ENCODE measurements around the gene EDNRA.

EDNRA gene

DNA sequence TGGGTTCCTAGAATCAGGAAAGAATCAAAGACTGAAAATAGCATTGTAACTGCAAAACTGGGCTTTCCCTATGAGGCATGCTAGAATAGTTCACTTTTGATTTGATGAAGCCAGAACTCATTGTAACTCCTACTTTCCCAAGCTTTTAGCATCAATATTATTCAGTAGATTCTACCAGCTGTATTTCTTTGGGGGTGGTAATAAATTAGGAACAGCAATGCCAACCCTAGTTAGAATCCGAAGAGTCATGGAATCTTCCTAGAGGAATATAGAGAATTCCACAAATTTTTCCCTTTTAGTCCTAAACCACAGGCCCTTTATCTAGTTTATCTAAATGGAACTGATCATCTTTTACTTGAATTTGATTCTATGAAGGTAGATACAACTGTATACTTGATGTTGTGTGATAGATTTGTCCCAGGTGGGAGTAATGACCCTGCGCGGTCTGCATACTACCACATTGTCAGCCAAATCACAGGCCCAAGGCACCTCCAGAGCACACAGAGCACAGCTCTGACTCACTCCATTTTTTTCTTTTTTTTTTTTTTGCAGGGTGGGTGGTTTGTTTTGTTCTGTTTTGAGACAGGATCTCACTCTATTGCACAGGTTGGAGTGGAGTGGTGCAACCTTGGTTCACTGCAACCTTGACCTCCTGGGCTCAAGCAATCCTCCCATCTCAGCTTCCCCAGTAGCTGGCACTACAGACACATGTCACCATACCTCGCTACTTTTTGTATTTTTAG lies 66.6 kb downstream of the EDNRA start:
- ATAC-seq (peak; percentile 35), DNase-seq (no peak)
- H3K9me3 Mint-ChIP-seq: peaks cover 5 to 21% of the 10 kb centered on the region in 2 donors
- H3K27me3 Mint-ChIP-seq: peaks cover 20% of the 10 kb centered on the region
- no peak overlapping the region for H3K27ac Mint-ChIP-seq
- no peak overlapping the region for H3K4me3 Mint-ChIP-seq
- H3K4me1 Mint-ChIP-seq: peaks cover 10% of the 10 kb centered on the region

DNA sequence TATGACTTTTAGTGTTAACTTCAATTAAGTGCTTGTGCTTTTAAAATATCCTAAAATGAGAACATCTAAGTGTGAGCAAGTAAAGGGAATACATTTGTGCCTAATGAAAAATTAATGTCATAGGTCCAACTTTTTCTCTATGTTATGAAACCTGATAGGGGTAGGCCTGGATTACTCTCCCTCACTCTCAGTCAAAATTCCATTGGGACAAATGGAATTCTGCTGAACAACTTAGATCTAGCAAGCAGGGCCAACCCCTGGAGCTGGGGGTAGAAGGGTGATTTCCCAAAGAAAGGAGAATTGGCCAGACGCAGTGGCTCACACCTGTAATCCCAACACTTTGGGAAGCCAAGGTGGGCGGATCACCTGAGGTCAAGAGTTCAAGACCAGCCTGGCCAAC lies 67.4 kb downstream of the EDNRA start:
- H3K27ac Mint-ChIP-seq: no peak overlapping the region
- H3K4me3 Mint-ChIP-seq: no peak overlapping the region
- ATAC-seq (no peak), DNase-seq (no peak)
- H3K9me3 Mint-ChIP-seq: peaks cover 5 to 29% of the 10 kb centered on the region in 2 donors
- H3K4me1 Mint-ChIP-seq: peaks cover 10% of the 10 kb centered on the region
- H3K27me3 Mint-ChIP-seq: peaks cover 26% of the 10 kb centered on the region

DNA sequence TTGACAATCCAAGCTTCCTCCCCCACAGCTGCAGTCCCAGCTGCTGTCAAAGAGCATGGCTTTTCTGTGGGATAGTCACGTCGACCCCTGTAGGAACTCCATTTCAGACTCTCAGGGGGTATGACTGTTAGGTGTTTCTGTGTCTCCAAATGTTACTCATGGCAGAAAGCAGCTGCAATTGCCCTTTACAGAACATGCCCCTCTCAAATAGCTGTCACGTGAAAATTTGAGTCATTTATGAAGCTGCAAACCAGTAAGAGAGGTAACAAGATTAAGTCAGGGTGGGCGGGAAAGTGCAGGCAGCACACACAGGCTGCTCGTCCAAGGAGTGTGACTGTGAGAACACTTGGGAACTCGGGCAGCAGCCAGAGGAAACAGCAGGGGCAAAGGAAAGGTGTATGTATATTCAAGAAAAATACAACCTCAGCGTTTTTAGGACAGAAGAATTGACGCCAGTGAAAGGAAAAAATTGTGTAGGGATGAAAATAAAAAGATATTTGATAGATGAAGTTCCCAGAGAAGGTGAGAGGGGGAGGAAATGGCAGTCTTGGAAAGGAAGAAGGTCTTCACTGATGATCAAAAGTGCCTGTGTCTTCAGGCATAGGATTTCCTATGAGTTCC lies 69.8 kb downstream of the EDNRA start:
- Mint-ChIP-seq H3K9me3 (peaks cover 5 to 34% of the 10 kb centered on the region in 2 donors), H3K4me1 (peaks cover 10% of the 10 kb centered on the region), H3K4me3 (peak overlapping the region in 1 of 2 donors; percentile 6), H3K27me3 (peaks cover 24% of the 10 kb centered on the region), H3K27ac (peak overlapping the region in 1 of 2 donors; percentile 55)
- DNase-seq: no peak
- no peak for ATAC-seq

DNA sequence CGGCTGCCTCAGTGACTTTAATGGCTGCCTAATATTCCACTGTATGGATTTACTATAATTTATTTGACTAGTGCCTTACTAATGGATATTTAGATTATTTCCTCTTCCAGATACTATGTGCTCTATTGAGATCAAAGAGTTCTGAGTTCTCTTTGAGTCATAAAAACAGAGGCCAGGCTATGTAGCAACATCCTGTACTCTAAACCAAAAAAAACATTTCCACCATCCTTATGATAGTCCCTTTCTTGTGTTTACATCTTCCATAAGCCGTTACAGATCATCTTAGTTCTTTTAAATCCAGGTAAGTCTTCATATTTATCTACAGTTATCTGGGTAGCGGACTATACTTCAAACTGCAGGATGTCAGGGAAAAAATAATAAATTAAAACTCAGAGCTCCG lies 79.7 kb downstream of the EDNRA start:
- H3K27ac Mint-ChIP-seq: no peak overlapping the region
- H3K9me3 Mint-ChIP-seq: no peaks in the 10 kb centered on the region

DNA sequence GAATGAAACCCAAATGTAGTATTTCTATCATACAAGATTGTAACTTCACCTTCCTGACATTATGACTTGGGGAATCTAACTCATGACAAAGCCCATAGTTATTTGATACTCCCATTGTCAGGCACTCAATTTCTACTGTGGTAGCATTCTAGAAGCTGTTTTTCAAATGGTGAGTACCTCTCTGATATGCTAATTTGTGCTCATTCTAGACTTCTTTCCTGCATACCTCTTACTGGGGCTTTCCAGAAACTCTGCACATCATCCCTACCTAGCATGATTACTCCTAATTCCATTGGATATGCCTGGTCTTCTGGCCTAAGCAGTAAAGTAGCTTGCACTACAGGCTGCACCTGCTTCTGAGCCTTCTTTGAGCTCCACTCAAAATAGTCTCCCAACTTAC lies 85.9 kb downstream of the EDNRA start:
- H3K4me1 Mint-ChIP-seq: no peaks in the 10 kb centered on the region
- no peaks in the 10 kb centered on the region for H3K9me3 Mint-ChIP-seq
- ATAC-seq (no peak), DNase-seq (no peak)
- H3K4me3 Mint-ChIP-seq: no peak overlapping the region
- no peak overlapping the region for H3K27ac Mint-ChIP-seq
- peaks cover 10% of the 10 kb centered on the region for H3K27me3 Mint-ChIP-seq

More for the DNA sequence above, 79.7 kb downstream of the EDNRA start:
- no peaks in the 10 kb centered on the region for H3K4me1 Mint-ChIP-seq
- ATAC-seq: no peak
- no peaks in the 10 kb centered on the region for H3K27me3 Mint-ChIP-seq
- no peak for DNase-seq
- no peak overlapping the region for H3K4me3 Mint-ChIP-seq

DNA sequence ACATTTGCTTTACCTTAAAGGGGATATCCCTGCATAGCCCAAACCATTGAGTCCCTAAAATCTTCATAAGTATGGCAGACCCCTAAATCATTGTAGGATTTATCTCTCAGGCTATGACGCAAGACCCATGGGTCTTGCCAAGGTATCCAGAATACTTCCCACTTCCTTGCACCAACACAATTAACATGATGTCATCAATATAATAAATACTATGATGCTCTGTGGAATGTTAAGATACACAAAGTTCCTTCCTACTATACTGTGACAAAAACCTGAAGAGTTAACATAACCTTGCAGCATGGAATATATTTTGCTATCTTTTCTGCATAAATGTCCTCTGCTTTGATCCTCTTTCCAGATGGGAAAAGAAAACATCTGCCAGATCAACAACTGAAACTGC lies 86.4 kb downstream of the EDNRA start:
- no peak for DNase-seq
- Mint-ChIP-seq H3K27ac (no peak overlapping the region), H3K27me3 (peaks cover 10% of the 10 kb centered on the region), H3K4me1 (no peaks in the 10 kb centered on the region), H3K4me3 (no peak overlapping the region), H3K9me3 (no peaks in the 10 kb centered on the region)
- ATAC-seq: no peak

DNA sequence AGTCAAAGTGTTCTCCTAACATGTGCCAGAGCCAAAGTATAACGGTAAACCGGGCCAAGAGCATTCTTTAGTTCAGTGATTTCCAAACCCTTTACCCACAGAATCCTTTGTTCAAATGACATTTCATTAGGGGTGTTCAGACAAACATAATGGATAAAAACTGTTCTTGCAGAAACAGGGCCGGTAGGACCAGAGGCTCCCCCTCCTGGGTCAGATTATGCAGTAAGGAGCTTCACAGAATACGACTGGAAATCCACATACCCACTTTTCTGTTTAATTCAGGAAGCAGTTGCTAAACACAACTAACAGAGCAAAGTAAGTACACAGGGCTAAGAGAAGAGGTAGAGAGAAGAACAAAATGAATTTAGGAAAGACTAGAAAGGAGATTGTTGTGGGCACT lies 89.7 kb downstream of the EDNRA start:
- DNase-seq: no peak
- Mint-ChIP-seq H3K27ac (no peak overlapping the region), H3K4me3 (no peak overlapping the region), H3K27me3 (peaks cover 10% of the 10 kb centered on the region), H3K9me3 (no peaks in the 10 kb centered on the region), H3K4me1 (no peaks in the 10 kb centered on the region)
- ATAC-seq: no peak

DNA sequence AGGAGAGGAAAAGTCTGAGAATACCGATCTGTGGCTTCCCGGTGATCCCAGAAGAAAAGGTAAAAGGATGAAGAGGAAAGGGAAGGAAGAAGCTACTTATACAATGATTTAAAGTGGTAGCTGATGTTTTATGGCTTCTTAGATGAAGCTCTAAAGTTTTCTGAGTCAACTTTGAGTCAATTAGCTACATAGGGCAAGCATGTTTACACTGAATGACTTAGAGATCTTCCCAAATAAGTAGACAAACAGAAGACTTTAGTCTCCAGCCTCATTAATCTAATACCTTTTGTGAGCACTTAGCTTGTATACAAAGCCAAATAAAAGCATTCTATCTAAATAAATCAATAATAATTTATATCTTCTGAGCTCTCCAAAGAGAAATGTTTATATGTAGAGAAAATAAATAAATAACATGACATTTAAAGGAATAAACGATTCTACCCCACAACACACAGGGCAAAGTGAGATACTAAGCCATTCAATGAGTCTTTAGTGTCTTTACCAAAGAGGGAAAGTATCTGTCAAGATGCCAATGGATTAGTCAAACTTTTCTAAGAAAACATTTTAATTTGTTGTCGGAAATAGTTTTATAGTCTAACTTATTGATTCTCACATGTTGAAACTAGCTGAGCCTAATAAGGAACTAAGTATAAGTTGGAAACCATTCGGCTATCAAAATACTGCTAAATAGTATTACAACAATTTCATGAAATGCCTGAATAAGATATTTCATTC lies 90.3 kb downstream of the EDNRA start:
- Mint-ChIP-seq H3K9me3 (no peaks in the 10 kb centered on the region), H3K4me3 (no peak overlapping the region), H3K4me1 (no peaks in the 10 kb centered on the region), H3K27me3 (peaks cover 10% of the 10 kb centered on the region), H3K27ac (no peak overlapping the region)
- no peak for ATAC-seq
- DNase-seq: no peak

DNA sequence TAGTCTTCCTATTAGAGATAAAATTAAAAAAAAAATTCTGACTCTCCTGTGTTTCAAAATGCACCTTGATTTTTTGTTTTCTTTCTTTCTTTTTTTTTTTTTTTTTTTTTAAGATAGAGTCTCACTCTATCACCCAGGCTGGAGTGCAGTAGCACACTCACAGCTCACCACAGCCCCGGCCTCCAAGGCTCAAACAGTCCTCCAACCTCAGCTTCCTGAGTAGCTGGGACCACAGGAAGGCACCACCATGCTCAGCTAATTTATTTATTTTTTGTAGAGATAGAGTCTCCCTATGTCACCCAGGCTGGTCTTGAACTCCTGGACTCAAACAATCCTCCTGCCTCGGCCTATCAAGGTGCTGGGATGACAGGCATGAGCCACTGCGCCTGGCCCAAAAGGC lies 95.2 kb downstream of the EDNRA start:
- DNase-seq (no peak), ATAC-seq (no peak)
- no peak overlapping the region for H3K4me3 Mint-ChIP-seq
- H3K9me3 Mint-ChIP-seq: no peaks in the 10 kb centered on the region
- no peak overlapping the region for H3K27ac Mint-ChIP-seq
- no peaks in the 10 kb centered on the region for H3K4me1 Mint-ChIP-seq
- no peaks in the 10 kb centered on the region for H3K27me3 Mint-ChIP-seq

DNA sequence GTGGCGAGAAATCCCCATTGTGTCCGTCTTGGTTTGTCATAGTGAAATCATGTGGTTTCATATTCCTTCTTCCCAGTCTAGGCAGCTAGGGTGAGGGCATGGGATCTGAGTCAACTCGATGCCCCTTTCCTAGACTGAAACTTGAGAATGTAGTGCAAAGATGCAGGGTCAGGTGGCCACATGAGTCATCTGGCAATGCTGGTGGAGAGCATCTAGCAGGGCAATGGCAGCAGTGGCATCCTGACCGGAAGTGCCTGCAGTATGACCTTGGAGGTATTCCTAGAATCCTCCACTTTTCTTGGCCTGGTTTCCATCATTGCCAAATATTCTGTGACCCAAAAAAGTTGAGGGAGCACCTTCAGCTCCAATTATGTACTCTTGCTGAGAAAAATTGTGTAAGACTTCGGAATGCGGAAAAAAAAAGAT lies 97.2 kb downstream of the EDNRA start:
- no peak overlapping the region for H3K4me3 Mint-ChIP-seq
- no peak overlapping the region for H3K27ac Mint-ChIP-seq
- no peaks in the 10 kb centered on the region for H3K27me3 Mint-ChIP-seq
- no peaks in the 10 kb centered on the region for H3K4me1 Mint-ChIP-seq
- DNase-seq: no peak
- no peak for ATAC-seq
- H3K9me3 Mint-ChIP-seq: no peaks in the 10 kb centered on the region

DNA sequence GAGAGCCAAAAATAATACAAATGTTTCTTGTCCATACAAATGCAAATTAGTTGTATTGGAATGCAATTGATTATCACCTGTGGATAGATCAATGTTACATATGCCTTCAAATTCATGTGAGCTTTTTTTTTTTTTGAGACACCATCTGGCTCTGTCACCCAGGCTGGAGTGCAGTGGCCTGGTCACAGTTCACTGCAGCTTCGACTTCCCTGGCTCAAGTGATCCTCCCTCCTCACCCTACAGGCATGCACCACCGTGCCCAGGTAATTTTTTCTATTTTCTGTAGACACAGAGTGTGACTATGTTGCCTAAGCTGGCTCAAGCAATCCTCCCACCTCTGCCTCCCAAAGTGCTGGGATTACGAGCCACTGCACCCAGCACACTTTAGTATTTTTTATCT lies 97.7 kb downstream of the EDNRA start:
- ATAC-seq: no peak
- Mint-ChIP-seq H3K27ac (no peak overlapping the region), H3K27me3 (no peaks in the 10 kb centered on the region), H3K4me1 (no peaks in the 10 kb centered on the region), H3K4me3 (no peak overlapping the region), H3K9me3 (no peaks in the 10 kb centered on the region)
- no peak for DNase-seq

DNA sequence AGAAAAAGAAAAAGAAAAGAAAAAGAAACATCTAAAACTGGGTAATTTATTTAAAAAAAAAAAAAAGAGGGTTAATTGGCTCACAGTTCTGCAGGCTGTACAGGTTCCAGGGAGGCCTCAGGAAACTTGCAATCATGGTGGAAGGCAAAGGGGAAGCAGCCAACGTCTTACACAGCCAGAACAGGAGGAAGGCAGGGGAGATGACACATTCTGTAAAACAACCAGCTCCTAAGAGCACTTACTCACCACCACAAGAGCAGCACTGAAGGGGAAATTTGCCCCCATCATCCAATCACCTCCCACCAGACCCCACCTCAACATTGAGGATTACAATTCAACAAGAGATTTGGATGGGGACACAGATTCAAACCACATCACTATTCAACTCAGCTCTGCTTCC lies 99.5 kb downstream of the EDNRA start:
- Mint-ChIP-seq H3K27me3 (no peaks in the 10 kb centered on the region), H3K4me1 (no peaks in the 10 kb centered on the region)

DNA sequence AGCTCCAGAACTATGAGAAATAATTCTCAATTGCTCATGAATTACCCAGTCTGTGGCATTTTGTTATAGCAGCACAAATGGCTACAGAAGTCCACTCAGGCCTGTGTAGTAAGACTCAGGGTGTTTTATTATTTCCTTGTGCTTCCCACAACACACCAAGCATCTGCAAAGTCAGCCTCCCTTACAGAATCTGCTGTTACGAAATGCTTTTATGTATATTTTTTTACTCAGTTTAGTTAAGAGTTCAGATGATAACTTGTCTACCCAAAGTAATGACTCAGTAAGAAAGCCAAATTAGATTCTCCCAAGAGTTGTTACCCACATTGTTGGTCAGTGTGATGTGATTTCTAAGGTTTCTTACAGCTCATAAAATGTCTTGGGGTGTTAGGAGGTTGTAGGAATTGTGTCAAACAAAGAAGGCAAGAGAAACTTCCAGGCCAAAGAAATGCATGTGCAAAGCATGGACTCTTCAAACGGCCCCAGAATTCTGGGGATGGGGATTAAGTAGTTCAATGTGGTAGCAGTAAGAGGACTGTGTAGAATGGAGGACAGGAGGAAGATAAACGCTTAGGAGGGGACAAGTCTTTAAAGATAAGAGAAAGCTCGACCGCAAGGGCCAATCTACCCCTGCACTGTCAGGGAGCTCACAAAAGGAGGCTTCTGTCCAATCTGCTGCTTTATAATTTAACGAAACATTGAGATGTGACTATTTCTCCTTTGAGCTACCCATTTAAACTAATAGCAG lies 100.9 kb downstream of the EDNRA start:
- Mint-ChIP-seq H3K4me1 (no peaks in the 10 kb centered on the region), H3K9me3 (no peaks in the 10 kb centered on the region), H3K4me3 (no peak overlapping the region), H3K27me3 (no peaks in the 10 kb centered on the region), H3K27ac (no peak overlapping the region)
- no peak for DNase-seq
- no peak for ATAC-seq

More for the DNA sequence above, 99.5 kb downstream of the EDNRA start:
- Mint-ChIP-seq H3K9me3 (no peaks in the 10 kb centered on the region), H3K27ac (no peak overlapping the region), H3K4me3 (no peak overlapping the region)
- ATAC-seq: no peak
- DNase-seq: no peak

DNA sequence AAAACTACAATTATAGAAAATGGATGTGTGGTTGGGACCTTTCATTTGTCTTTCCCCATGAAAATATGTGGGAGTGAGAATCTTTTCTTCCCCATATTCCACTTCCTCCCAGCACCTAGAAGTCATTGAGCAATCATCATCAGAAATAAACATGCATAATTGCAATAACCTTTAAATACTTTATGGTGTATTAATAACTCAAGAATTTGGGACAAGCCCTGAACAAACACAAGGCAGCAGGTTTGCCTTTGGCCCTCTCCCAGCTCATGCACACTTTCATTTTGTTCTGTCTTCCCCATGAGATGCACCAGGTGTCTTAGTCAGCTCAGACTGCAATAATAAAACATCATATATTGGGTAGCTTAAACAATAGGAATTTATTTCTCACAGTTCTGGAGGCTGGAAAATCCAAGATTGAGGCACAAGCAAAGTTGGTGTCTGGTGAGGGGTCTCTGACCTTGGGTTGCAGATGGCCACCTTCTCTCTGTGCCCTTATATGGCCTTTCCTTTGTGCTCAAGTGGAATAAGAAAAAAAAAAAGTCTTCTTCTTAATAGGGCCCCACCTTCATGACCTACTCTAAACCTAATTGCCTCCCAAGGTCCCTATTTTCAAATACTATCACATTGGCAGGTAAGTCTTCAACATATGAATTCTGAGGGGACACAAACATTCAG lies 101.6 kb downstream of the EDNRA start:
- Mint-ChIP-seq H3K4me1 (no peaks in the 10 kb centered on the region), H3K9me3 (no peaks in the 10 kb centered on the region), H3K4me3 (no peak overlapping the region), H3K27ac (no peak overlapping the region), H3K27me3 (no peaks in the 10 kb centered on the region)
- DNase-seq (no peak), ATAC-seq (no peak)

DNA sequence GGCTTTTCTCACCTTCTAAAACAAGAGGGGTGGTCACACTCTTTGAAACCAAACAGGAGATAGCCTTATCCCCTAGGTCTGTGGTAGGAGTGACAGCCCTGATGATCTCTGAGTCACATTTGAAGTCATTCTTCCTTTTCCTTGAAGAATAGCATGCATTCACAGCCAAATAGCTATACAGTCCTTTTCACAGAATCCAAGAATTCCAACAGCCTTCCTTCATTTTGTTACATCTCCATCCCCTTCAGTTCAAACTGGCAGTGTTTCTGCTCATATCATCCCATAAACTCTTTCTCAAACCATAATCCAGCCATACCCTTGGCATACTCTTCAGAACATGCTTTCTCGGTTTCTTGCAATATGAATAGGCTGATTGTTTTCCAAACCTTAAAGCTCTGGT lies 103.0 kb downstream of the EDNRA start:
- Mint-ChIP-seq H3K4me1 (no peaks in the 10 kb centered on the region), H3K4me3 (no peak overlapping the region), H3K27ac (no peak overlapping the region), H3K9me3 (no peaks in the 10 kb centered on the region), H3K27me3 (no peaks in the 10 kb centered on the region)
- no peak for ATAC-seq
- DNase-seq: no peak
